Activated CD4-positive, alpha-beta T cell treated with anti-CD3 and anti-CD28 coated beads, Interleukin-2, amount 50 U/mL, for 24 hours (primary cell): Measurements from ENCODE around the gene TRIO.
"Not testable (repeated sequence)": the region's sequence is repeated elsewhere in the genome, so short reads cannot be mapped to it uniquely, and the experiment has no call there.

Experiments
- DNase-seq, 2 donors: peaks; one replicate each; pipeline ENCODE4 v3.0.0-alpha.2; 2020; ENCODE audit warnings: low read depth in 1 of 2, low spot score in 1 of 2

The TRIO gene

DNA sequence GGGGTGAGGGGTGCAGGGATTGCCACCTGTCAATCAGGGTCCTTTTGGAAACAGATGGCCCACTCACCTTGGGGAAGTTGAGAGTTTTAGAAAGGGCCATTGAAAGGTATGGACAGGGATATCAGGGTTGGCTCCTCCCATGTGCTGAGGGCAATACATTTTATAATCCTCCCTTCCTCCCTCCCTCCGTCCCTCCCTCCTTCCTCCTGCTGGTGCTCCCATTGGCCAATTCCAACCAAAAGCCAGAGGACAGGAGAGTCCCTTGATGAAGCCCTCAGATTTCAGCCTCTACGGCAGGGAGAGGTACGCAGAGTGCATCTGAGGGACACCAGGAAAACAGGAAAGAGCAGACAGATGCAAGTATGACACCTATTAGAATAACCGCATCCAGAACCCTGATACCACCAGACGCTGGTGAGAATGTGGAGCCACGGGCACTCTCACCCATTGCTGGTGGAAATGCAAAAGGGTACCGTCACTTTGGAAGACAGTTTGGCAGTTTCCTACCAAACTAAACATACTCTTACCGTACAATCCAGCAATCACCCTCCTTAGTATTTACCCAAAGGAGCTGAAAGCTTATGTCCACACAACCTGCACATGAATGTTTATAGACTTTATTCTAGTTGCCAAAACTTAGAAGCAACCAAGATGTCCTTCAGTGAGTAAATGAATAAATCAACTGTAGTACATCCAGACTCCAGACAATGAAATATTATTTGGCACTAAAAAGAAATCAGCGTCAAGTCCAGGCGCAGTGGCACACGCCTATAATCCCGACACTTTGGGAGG, 380.3 kb downstream of the TRIO start:
- DNase-seq: no peak

DNA sequence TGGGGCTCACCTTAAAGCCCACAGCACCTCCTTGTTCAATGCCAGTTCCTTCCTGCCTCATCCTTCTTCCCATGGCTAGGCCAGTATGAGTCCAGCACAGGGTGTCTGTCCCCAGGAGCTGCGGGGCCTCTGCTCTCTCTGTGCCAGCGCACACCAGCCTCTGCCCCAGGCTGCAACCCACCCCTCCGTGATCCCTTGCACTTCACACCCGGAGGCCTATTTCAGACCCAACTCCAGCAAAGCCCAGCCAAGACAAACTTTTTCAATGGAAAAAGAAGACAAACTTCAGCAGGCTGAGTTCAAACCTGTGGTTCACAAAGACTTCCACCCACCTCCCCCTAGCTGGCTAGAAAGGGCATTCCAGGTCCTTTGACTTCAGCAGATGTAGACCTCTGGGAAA, 382.3 kb downstream of the TRIO start:
- no peak for DNase-seq

DNA sequence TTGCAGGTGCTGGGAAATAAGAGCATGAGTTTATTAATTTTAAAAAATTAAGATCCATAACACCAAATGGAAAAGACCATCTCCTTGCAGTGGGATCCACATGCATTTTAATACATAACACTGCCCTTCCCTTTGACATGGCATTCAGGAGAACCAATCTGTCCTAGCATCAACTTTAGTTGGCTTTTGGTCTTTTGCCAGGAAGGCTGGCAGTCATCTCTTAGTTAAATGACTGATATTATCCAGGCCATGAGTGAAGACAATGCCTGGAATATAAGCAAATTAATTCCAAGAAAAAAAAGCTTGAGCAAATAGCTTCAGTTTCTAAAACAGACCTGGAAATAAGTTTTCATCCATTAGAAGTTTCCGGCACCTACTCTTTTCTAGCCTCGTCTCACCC, 383.4 kb downstream of the TRIO start:
- no peak for DNase-seq

DNA sequence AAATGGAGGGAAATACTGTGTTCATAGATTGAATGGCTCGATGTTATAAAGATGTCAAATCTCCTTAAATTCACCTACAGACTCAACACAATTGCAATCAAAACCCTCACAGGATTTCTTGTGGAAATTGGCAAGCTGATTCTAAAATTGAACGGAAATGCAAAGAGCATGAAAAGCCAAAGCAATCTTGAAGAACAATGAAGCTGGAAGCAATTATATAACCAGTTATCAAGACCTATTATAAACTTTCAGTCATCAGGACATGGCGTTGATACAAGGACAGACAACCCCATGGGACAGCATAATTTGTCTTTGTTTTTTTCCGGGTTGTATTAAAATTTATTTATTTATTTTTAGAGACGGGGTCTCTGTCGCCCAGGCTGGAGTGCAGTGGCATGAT, 385.0 kb downstream of the TRIO start:
- DNase-seq: no peak

DNA sequence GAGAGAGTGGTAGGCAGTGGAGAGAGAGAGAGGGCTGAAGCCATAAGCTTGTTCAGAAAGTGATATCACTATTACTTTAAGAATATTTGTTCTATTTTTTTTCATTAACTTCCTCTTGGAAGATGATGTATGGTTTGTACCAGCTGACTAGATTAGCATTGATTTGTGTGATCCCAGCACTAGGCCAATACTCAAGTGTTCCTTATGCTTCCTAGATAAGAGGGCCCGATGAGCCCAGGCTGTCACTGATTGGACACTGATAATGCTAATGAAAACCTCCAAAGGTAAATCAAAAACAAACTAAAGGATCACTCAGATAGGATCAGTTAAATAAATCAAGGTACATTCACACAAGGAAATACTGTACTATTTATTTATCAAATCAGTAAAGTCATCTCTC, 385.8 kb downstream of the TRIO start:
- DNase-seq: no peak

DNA sequence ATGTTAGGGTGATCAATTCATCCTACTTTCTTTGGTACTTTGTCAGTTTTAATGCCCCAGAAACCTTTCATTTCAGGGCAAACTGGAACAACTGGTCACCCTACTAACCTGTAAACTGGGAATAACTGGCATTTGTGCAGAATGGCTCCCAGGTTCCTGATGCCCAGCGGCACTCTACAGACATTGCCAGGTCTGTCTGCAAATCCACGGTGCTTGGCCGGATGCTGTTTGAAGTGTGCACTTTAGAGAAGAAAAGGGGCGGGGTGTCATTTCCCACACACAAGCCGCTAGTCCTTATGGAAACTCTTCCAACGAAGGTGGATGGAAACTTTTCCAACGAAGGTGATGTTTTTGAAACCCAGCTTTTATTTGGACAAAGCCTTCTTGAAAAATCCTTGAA, 388.5 kb downstream of the TRIO start:
- DNase-seq: no peak

DNA sequence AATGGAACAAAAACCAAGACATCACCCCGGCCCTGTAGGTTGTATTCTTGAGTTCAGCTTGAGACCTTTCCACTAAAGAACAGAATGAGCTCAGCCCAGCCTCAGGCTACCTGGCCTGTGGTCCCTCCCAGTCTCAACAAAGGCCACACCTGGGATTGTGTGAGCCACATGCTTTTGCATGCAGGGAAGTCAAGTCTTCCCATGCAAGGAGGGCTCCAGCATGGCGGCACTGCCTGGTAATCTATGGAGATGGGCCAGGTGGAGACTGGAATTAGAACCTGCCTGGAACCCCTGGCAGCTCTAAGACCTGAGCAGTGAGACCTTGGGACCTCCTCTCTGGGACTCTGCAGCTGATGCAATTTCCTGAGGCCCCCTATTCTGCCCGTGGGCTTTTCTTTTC, 389.0 kb downstream of the TRIO start:
- no peak for DNase-seq

DNA sequence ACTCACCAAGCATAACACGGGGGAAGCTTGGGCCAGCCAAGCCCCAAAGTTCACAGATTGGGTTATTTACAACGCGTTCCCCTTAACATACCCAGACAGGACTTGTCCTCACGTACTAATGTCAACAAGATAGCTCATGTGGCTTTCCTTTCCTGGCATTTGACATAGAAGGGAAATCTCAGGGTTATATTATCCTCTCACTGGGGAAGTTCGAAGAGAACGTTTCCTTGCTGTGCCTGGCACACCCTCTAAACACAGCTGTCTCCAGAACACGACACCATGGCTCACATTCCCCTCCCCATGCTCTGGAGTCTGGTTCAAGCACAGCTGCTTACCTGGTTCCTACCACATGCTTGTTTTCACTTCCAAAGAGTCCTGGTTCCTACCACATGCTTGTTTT, 391.6 kb downstream of the TRIO start:
- DNase-seq: no peak

DNA sequence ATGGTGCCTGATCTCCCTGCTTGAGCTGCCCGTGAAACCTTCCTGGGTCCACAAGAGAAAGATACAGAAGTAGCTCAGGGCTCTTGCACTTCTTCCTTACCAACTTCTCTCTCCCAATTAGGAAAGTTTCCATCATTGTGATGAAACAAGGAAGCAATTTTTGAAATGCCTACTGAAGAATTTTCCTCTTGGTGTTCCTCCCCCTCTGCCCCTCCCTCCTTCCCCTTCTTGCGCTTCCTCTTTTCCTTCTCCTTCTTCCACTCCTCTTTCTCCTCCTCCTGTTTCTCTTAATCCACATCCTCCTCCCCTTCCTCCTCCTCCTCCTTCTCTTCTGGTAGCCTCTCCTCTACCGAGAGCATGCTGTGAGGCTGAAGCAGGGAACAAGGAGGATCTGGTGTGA, 402.2 kb downstream of the TRIO start:
- DNase-seq: no peak

DNA sequence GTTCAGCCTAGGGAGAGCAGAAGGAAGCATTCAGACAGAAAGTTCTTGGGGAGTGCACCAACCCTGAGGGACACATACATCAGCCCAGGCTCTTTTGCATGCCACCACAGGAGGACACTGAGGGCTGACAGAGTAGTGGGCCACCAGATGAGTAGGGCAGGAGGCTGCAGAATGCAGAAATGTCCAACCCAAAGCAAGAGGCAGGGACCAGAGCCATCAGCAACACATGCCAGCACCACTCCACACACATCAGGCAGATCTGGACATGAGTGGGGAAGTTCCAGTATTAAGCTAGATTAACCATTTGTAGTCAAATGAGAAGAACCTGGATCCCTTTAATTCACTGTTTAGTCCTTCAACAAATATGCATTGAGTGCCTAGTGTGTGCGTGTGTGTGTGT, 402.7 kb downstream of the TRIO start:
- no peak for DNase-seq

DNA sequence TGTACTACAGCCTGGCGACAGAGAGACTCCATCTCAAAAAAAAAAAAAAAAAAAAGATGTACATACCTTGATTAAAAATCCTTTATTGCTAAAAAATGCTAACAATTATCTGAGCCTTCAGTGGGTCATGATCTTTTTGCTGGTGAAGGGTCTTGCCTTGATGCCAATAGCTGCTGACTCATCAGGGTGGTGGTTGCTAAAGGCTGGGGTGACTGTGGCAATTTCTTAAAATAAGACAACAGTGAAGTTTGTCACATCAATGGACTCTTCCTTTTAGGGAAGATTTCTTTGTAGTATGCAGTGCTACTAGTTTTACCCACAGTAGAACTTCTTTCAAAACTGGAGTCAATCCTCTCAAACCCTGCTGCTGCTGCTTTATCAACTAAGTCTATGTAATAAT, 404.5 kb downstream of the TRIO start:
- DNase-seq: no peak

DNA sequence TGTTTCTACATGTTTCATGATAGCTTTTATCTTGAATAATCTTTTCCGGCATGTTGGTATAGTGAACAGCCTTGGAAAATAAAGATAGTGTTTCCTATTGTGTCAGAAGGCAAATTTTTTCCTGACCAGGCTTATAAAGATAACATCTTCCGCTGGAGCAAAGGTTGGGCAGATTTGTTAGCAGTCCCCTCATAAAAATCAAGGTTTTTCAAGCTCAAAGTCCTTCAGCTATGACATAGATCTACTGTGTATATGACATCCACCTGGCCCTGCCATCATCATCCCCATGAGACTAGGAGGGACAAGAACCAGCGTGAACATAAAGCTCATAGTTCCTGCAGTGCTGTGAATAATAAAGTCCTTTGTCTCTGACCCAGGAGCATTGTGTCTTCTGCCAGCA, 408.1 kb downstream of the TRIO start:
- no peak for DNase-seq

DNA sequence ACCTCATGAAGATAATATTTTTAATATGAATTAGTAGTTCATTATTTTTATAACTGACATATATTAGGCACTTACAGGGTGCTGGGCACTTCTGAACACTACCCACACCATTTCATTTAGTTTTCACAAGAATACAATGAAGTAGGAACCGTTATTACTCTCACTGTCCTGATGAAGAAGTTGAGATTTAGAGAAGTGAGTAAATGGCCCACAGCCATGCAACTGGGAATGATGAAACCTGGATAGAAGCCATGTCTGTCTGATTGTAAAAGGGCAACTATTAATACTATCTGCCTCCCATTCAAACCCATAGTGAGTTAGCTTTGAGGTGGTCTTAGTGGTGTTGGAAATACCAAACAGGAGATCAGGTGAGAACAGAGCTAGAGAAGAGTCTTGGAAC, 408.9 kb downstream of the TRIO start:
- DNase-seq: no peak

DNA sequence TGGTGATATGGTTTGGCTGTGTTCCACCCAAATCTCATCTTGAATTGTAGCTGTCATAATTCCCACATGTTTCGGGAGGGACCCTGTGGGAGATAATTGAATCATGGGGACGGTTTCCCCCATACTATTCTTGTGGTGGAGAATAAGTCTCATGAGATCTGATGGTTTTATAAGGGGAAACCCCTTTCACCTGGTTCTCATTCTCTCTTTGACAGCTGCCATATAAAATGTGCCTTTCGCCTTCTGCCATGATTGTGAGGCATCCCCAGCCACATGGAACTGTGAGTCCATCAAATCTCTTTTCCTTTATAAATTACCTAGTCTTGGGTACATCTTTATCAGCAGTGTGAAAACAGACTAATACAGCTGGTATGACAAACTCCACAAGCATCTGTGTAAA, 411.1 kb downstream of the TRIO start:
- DNase-seq: not testable (repeated sequence)

DNA sequence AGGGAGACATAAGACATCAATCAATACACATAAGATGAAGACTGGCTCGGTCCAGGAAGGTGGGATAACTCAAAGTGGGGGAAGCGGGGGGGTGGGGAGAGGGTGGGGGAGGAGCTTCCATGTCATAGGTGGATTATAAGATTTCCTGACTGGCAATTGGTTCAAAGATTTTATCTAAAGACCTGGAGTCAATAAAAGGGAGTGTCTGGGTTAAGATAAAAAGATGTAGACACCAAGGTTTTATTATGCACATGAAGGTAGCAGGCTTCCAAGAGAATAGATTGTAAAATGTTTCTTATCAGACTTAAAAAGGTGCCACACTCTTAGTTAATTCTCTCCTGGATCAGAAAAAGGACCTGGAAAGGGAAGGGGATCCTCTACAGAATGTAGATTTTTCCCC, 412.9 kb downstream of the TRIO start:
- no peak for DNase-seq

DNA sequence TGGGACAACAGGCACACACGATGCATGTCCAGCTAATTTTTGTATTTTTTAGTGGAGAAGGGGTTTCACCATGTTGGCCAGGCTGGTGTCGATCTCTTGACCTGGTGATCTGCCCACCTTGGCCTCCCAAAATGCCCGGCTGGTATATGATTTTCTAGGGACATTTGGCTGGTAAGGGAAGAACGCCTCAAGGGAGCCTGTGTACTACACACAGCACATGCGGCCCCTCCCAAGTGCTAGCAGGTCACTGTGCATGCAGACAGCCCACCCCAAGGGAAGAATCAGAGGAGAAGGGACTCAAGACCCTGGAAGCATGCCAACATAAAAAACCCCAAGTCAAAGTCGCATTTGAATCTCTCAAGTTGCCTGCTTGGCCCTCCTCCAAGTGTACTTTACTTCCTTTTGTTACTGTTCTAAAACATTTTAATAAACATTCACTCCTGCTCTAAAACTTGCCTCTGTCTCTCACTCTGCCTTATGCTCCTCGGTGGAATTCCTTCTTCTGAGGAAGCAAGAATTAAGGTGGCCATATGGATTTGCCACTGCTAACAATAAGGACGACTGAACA, 414.1 kb downstream of the TRIO start:
- DNase-seq: no peak

DNA sequence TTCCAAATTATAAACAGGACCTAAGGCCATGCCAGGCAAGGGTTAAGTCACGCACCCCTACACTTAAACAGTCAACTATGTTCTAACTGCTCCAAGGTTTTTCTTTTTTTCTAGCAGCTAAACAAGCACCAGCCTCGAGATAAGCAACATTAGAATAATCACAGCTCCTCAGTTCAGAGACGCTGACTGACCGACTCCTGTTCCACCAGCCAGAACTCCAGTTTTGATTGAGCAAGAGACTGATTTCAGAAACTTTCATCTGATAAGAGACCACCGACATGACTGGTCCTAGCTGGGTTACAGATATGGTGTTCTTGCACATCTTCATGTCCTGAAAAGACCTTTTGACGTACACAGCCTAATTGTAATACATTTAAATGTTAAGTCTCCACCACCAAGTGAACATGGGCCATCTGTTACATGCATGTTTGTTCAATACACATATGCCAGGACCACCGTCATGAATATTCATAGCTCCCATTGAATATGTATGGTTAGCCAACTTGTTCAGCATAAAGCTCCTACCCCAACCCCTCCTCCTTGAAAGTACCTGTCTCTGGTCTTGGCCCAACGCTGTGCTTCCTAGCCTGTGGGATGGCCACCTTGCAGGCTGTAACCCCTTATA, 414.8 kb downstream of the TRIO start:
- no peak for DNase-seq
